Measurements from ENCODE around the gene DNAI7.

The DNAI7 gene

DNA sequence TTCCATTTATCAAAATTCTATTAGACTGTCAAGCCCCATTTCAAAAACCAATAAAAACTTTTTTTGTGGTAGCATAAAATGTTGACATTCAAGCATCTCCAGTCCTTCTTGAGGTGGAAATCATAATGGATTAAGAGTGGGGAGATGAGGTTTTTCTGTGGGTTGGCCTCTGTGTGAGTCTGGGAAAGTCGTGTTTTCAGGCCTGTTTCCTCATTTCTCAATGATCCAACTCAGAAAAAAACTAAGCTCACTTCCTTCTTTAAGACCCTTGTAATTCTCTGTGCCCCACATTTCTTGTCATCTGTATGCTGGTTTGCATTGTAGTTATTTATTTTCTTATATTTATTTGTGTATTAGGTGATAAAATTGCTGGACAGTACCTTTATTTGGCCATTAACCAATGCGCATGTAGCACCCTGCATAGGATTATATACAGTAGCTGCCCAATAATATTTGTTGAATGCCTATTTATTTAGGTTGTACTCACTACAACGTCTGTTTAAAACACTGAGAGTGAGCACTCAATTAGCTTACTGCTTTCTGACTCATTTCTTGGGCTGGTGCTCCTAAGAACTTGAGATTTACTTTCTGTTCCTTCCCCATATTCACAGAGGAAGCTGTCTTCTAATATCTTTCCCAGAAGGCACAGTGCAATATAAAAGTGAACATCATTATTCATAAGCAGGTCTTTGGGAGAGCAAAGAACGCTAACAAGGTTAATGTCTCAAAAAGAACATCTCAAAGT lies 121.9 kb downstream of the DNAI7 start:
- TF ChIP-seq TARDBP (IDR thresholded peaks at IDR 0.05), result no peak
- no peak for TF ChIP-seq LEF1 (IDR thresholded peaks at IDR 0.05; ENCODE audit: borderline replicate concordance)
- no peak for TF ChIP-seq SUZ12 (IDR thresholded peaks at IDR 0.05)
- TF ChIP-seq FOXK2 (IDR thresholded peaks at IDR 0.05), result no peak
- no peak for TF ChIP-seq BHLHE40 (IDR thresholded peaks at IDR 0.05; ENCODE audit: borderline replicate concordance)
- no peak for TF ChIP-seq NFRKB (IDR thresholded peaks at IDR 0.05)
- TF ChIP-seq, protein P1, sequence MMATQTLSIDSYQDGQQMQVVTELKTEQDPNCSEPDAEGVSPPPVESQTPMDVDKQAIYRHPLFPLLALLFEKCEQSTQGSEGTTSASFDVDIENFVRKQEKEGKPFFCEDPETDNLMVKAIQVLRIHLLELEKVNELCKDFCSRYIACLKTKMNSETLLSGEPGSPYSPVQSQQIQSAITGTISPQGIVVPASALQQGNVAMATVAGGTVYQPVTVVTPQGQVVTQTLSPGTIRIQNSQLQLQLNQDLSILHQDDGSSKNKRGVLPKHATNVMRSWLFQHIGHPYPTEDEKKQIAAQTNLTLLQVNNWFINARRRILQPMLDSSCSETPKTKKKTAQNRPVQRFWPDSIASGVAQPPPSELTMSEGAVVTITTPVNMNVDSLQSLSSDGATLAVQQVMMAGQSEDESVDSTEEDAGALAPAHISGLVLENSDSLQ (IDR thresholded peaks at IDR 0.05), result no peak
- no peak for TF ChIP-seq ARNT (IDR thresholded peaks at IDR 0.05)
- no peak for TF ChIP-seq L3MBTL2 (conservative IDR thresholded peaks at IDR 0.05)
- no peak for TF ChIP-seq FOXM1 (IDR thresholded peaks at IDR 0.05; ENCODE audit: borderline replicate concordance)
- no peak for TF ChIP-seq SP1 (IDR thresholded peaks at IDR 0.05)
- no peak for TF ChIP-seq HDGF (IDR thresholded peaks at IDR 0.05; ENCODE audit: borderline replicate concordance)
- TF ChIP-seq CTBP1 (IDR thresholded peaks at IDR 0.05; ENCODE audit: borderline replicate concordance), result no peak
- no peak for TF ChIP-seq ZNF384 (IDR thresholded peaks at IDR 0.05)
- TF ChIP-seq ELF4 (IDR thresholded peaks at IDR 0.05), result no peak
- no peak for TF ChIP-seq FOXA1 (IDR thresholded peaks at IDR 0.05)
- DNase-seq (ENCODE audit: extremely low spot score), result no peak
- CTCF ChIA-PET, result no interaction called here
- POLR2A ChIA-PET, result no interaction called here

DNA sequence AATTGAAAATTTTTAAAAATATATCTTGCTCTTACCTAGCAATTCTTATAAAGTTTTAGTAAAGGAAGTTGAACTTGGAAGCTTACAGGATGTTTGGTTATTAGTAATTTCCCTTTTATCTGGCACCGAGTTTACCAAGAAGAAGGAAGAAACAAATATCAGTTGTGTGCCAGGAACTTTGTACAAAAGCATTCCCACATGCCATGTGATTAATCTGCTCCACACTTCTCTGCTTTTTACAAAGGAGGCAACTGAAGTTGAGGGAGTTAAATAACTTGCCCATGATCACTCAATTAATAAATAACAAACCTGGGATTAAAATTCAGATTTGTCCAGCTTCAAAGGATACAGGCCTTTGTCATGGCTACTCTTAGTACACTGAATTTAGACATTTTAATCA lies 123.6 kb downstream of the DNAI7 start:
- TF ChIP-seq BHLHE40 (IDR thresholded peaks at IDR 0.05; ENCODE audit: borderline replicate concordance) (no peak), NFRKB (IDR thresholded peaks at IDR 0.05) (no peak), SUZ12 (IDR thresholded peaks at IDR 0.05) (no peak), LEF1 (IDR thresholded peaks at IDR 0.05; ENCODE audit: borderline replicate concordance) (no peak), ELF4 (IDR thresholded peaks at IDR 0.05) (no peak), SP1 (IDR thresholded peaks at IDR 0.05) (no peak), FOXA1 (IDR thresholded peaks at IDR 0.05) (no peak), TARDBP (IDR thresholded peaks at IDR 0.05) (no peak), FOXK2 (IDR thresholded peaks at IDR 0.05) (no peak), CTBP1 (IDR thresholded peaks at IDR 0.05; ENCODE audit: borderline replicate concordance) (no peak), HDGF (IDR thresholded peaks at IDR 0.05; ENCODE audit: borderline replicate concordance) (no peak), ZNF384 (IDR thresholded peaks at IDR 0.05) (no peak), ARNT (IDR thresholded peaks at IDR 0.05) (no peak), L3MBTL2 (conservative IDR thresholded peaks at IDR 0.05) (no peak)
- TF ChIP-seq, protein P1 (IDR thresholded peaks at IDR 0.05), result no peak
- ChIA-PET POLR2A (no interaction called here), CTCF (no interaction called here)
- no peak for DNase-seq (ENCODE audit: extremely low spot score)

DNA sequence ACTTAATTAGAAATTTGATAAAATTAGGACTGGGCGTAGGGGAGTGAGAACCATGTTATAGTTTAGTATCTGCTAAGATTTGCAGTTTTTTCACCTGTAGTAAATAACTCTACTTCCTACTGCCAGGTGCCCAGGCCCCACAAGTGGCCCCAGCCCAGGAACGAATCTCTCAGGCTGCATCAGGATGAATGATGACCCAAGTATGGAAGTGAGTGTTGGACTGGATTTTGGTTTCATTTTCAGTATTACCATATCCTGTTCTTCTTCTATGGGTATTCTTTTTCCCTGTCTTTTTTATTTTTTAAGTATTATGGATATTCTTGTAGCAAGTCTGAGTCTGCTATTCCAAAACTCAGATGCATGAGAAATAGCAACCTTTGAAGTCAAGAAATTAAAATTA lies 125.7 kb downstream of the DNAI7 start:
- POLR2A ChIA-PET, result no interaction called here
- no peak for DNase-seq (ENCODE audit: extremely low spot score)

DNA sequence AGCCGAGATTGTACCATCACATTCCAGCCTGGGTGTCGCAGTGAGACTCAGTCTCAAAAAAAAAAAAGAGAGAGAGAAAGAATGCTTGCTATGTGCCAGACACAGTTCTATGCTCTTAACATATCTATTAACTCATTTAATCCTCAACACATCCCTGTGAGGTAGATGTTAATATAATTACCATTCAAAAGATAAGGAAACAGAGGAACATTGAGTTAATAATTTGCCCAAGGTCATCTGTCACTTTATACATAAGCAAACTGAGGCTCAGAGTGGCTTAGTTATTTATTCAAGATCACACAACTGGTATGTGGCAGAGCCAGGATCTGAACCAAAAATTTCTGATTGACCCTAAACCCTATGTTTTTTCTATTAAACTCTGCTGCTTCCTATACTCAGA lies 129.9 kb downstream of the DNAI7 start:
- ChIA-PET POLR2A (no interaction called here), CTCF (no interaction called here)
- TF ChIP-seq FOXK2 (IDR thresholded peaks at IDR 0.05), result no peak
- TF ChIP-seq LEF1 (IDR thresholded peaks at IDR 0.05; ENCODE audit: borderline replicate concordance), result no peak
- no peak for TF ChIP-seq L3MBTL2 (conservative IDR thresholded peaks at IDR 0.05)
- TF ChIP-seq, protein P1 (IDR thresholded peaks at IDR 0.05), result no peak
- no peak for DNase-seq (ENCODE audit: extremely low spot score)

More for the DNA sequence above, 125.7 kb downstream of the DNAI7 start:
- CTCF ChIA-PET, result no interaction called here
- TF ChIP-seq ZNF384 (IDR thresholded peaks at IDR 0.05) (no peak), ELF4 (IDR thresholded peaks at IDR 0.05) (no peak), FOXA1 (IDR thresholded peaks at IDR 0.05) (no peak)
- TF ChIP-seq, protein P1 (IDR thresholded peaks at IDR 0.05), result no peak

DNA sequence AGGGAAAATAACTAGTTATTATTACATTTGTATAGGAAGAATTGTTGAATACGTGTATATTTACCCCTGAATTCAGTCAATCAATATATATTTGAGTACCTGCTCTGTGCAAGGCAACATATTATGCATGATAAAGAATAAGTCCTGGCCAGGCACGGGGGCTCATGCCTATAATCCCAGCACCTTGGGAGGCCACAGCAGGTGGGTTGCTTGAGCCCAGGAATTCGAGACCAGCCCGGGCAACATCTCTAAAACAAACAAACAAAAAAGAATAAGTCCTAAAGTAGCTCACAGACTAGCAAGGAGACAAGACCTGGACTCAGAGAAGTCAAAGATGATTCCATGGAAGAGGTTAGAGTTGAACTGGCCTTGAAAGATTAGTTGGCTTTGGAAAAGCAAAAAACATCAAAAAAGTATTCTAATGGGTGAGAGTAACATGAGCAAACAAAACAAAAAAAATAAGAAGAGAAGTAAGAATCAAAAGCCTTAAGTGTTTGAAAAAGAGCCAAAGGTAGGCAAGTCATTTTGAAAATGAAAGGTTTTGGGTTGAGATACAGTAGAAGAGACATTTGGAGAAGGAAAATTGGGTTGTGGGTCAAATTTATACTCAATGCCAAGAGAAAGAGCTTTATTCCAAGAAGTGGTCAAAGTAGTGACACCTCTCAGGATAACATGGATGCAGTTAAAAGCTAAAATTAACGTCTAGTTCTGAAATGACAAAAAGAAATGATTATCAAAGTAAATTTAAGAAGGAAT lies 130.9 kb downstream of the DNAI7 start:
- CTCF ChIA-PET, result no interaction called here
- POLR2A ChIA-PET, result no interaction called here
- DNase-seq (ENCODE audit: extremely low spot score), result no peak
- TF ChIP-seq NFRKB (IDR thresholded peaks at IDR 0.05), result no peak
- no peak for TF ChIP-seq SP1 (IDR thresholded peaks at IDR 0.05)
- no peak for TF ChIP-seq L3MBTL2 (conservative IDR thresholded peaks at IDR 0.05)
- no peak for TF ChIP-seq CTBP1 (IDR thresholded peaks at IDR 0.05; ENCODE audit: borderline replicate concordance)
- TF ChIP-seq, protein P1 (IDR thresholded peaks at IDR 0.05), result no peak
- TF ChIP-seq ARNT (IDR thresholded peaks at IDR 0.05), result no peak
- TF ChIP-seq ELF4 (IDR thresholded peaks at IDR 0.05), result no peak
- TF ChIP-seq TARDBP (IDR thresholded peaks at IDR 0.05), result no peak
- TF ChIP-seq LEF1 (IDR thresholded peaks at IDR 0.05; ENCODE audit: borderline replicate concordance), result no peak
- TF ChIP-seq FOXK2 (IDR thresholded peaks at IDR 0.05), result no peak
